CD8-positive, alpha-beta memory T cell (primary cell): ENCODE measurements around the gene SERTAD3. TPM values are rescaled to one million over a fixed set of nuclear protein-coding genes. Genes with fewer than 3 reads are reported as not detected.

Experiments
- CTCF ChIA-PET: fragments of 350-600 bp; sonication (Branson Sonifier 250); formaldehyde crosslinking; loops from one replicate; lab custom pipeline; 2021; ENCODE audit warnings: antibody characterized with exemption; lab: Charles Lee
- POLR2A ChIA-PET: fragments of 350-600 bp; sonication (Branson Sonifier 250); formaldehyde crosslinking; loops from one replicate; lab custom pipeline; 2021; ENCODE audit warnings: antibody characterized with exemption; lab: Charles Lee
- DNase-seq, 5 donors: peaks; one replicate each; pipeline versions ENCODE4 v3.0.0 to v3.0.0-alpha.2; 2020 to 2022; ENCODE audit warnings: mixed read lengths in 1 of 5
- H3K27ac ChIP-seq: one replicate; pipeline ENCODE4 v1.7.0; 2013; ENCODE audit warnings: low read depth, mild to moderate bottlenecking, low read length, moderate library complexity
- H3K27me3 ChIP-seq: 2 replicates; pipeline ENCODE4 v1.7.0; 2013; ENCODE audit warnings: low read length, mild to moderate bottlenecking; ENCODE audit not compliant: insufficient read depth, poor library complexity, severe bottlenecking
- H3K36me3 ChIP-seq: 2 replicates; pipeline ENCODE4 v1.7.0; 2013; ENCODE audit warnings: mild to moderate bottlenecking, low read length, moderate library complexity; ENCODE audit not compliant: insufficient read depth
- H3K4me1 ChIP-seq: 2 replicates; pipeline ENCODE4 v1.7.0; 2013; ENCODE audit warnings: mild to moderate bottlenecking, low read length, moderate library complexity; ENCODE audit not compliant: insufficient read depth
- H3K4me3 ChIP-seq: 2 replicates; pipeline ENCODE4 v1.7.0; 2013; ENCODE audit warnings: mild to moderate bottlenecking, low read length
- H3K9me3 ChIP-seq: 2 replicates; pipeline ENCODE4 v1.7.0; 2013; ENCODE audit warnings: mild to moderate bottlenecking, low read length
- H3K27ac Mint-ChIP-seq, 8 donors: one replicate each; pipeline ENCODE4 v1.8.0; 2020 to 2021; ENCODE audit warnings: mixed read lengths in 8 of 8, mild to moderate bottlenecking in 6 of 8, inconsistent platforms in 3 of 8, moderate library complexity in 3 of 8
- H3K27me3 Mint-ChIP-seq, 2 donors: one replicate each; pipeline ENCODE4 v1.8.0; 2020 to 2021; ENCODE audit warnings: mixed read lengths in 2 of 2, mild to moderate bottlenecking in 1 of 2, moderate library complexity in 1 of 2
- H3K36me3 Mint-ChIP-seq, 3 donors: one replicate each; pipeline ENCODE4 v1.8.0; 2020 to 2021; ENCODE audit warnings: mixed read lengths in 3 of 3, inconsistent platforms in 1 of 3, mild to moderate bottlenecking in 1 of 3
- H3K4me1 Mint-ChIP-seq, 3 donors: one replicate each; pipeline ENCODE4 v1.8.0; 2020 to 2021; ENCODE audit warnings: mixed read lengths in 3 of 3, inconsistent platforms in 1 of 3, mild to moderate bottlenecking in 1 of 3
- H3K4me3 Mint-ChIP-seq, 7 donors: one replicate each; pipeline ENCODE4 v1.8.0; 2020 to 2021; ENCODE audit warnings: mixed read lengths in 7 of 7, mild to moderate bottlenecking in 6 of 7, moderate library complexity in 4 of 7, inconsistent platforms in 2 of 7
- H3K9me3 Mint-ChIP-seq, 5 donors: one replicate each; pipeline ENCODE4 v1.8.0; 2020 to 2022; ENCODE audit warnings: mixed read lengths in 5 of 5, mild to moderate bottlenecking in 3 of 5, moderate library complexity in 2 of 5, inconsistent platforms in 1 of 5
- polyA plus RNA-seq: library from polyadenylated mRNA; unstranded; fragments of 300-500 nt; fragmentation: Illumina TruSeq; gene quantifications from one replicate; pipeline ENCODE4 v1.2.3, GENCODE V29; 2021
- total RNA-seq, 2 experiments: library from RNA; stranded (reverse); gene quantifications; one replicate each; pipeline ENCODE4 v1.2.3, GENCODE V29; 2021

SERTAD3 gene
- total and polyA plus RNA-seq, 3 experiments from 2014 or later: 7.0 to 9.5 (median 8.5) TPM

DNA sequence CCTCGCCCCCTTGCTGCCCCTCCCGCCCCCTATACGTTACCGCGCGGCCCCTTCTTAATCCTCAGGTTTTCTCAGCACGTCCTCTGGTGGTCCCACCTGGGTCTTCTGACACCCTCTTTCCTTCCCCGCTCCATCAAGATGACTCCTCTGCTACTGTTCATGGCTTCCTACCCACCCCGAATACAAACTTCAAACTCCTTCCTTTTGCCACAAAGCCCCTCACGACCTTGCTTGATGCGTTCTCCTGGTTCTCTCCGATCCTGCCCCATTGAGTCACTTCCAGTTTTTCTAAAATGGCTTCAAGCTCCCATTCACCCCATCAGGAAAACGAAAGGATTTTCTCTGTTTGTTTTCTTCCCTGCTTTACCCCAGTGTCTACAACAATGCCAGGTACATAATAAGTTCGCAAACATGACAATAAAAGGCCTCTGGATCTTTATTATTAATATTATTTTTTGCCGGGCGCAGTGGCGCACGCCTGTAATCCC is 734 bp upstream of the SERTAD3 start:
- H3K9me3 ChIP-seq: no peaks in the 10 kb centered on the region
- Mint-ChIP-seq H3K27ac (peak overlapping the region; percentile 81 to 100 (median 94)), H3K9me3 (no peaks in the 10 kb centered on the region), H3K4me3 (peak overlapping the region; percentile 93 to 100 (median 98)), H3K4me1 (peaks cover 15 to 24% (median 17%) of the 10 kb centered on the region in 3 donors), H3K36me3 (peaks cover 0 to 44% (median 6%) of the 10 kb centered on the region in 3 donors), H3K27me3 (peaks cover 0 to 5% of the 10 kb centered on the region in 2 donors)
- peaks cover 14% of the 10 kb centered on the region for H3K4me1 ChIP-seq
- H3K27me3 ChIP-seq: no peaks in the 10 kb centered on the region
- CTCF ChIA-PET: interaction anchor here (1.0 to 4.4 kb wide), 2 partner anchors 19 to 24 kb away, joined by 3 to 24 read pairs; no protein-coding TSS in a partner anchor
- H3K36me3 ChIP-seq: peaks cover 24% of the 10 kb centered on the region
- H3K4me3 ChIP-seq: peak overlapping the region; percentile 100
- no peak for DNase-seq
- peak overlapping the region; percentile 98 for H3K27ac ChIP-seq
- POLR2A ChIA-PET: interaction anchor here (1.7 kb wide), 1 partner anchor 24 kb away, joined by 8 read pairs; no protein-coding TSS in a partner anchor

GRCh38 chr19:40443131-40443999 is 770 bp downstream of the SERTAD3 start:
- ChIA-PET CTCF (interaction anchor here (0.6 to 4.4 kb wide), 6 partner anchors 17 to 162 kb away, joined by 3 to 24 read pairs (median 8); partner anchors contain the start of genes BLVRB and SERTAD1), POLR2A (interaction anchor here (0.6 to 3.3 kb wide), 11 partner anchors 10 to 920 kb away, joined by 3 to 27 read pairs (median 4); partner anchors contain the start of genes B9D2, BLVRB, C19orf47 and PLD3)
- peak overlapping the region; percentile 93 to 100 (median 98) for H3K4me3 Mint-ChIP-seq
- peaks cover 17 to 24% (median 17%) of the 10 kb centered on the region in 3 donors for H3K4me1 Mint-ChIP-seq
- DNase-seq: peak; percentile 99 to 100 (median 99)
- peaks cover 0 to 5% of the 10 kb centered on the region in 2 donors for H3K27me3 Mint-ChIP-seq
- no peaks in the 10 kb centered on the region for H3K9me3 Mint-ChIP-seq
- H3K27ac ChIP-seq: peak overlapping the region; percentile 98
- H3K36me3 ChIP-seq: peaks cover 24% of the 10 kb centered on the region
- peak overlapping the region; percentile 100 for H3K4me3 ChIP-seq
- H3K36me3 Mint-ChIP-seq: peaks cover 0 to 42% (median 3%) of the 10 kb centered on the region in 3 donors
- H3K4me1 ChIP-seq: peaks cover 14% of the 10 kb centered on the region
- H3K27ac Mint-ChIP-seq: peak overlapping the region; percentile 88 to 100 (median 99)
- H3K27me3 ChIP-seq: no peaks in the 10 kb centered on the region
- H3K9me3 ChIP-seq: no peaks in the 10 kb centered on the region

GRCh38 chr19:40442328-40443130 is 1.6 kb downstream of the SERTAD3 start:
- H3K9me3 ChIP-seq: no peaks in the 10 kb centered on the region
- Mint-ChIP-seq H3K4me1 (peaks cover 17 to 24% (median 17%) of the 10 kb centered on the region in 3 donors), H3K36me3 (peaks cover 0 to 37% (median 3%) of the 10 kb centered on the region in 3 donors), H3K27ac (peak overlapping the region; percentile 88 to 100 (median 99)), H3K4me3 (peak overlapping the region; percentile 93 to 100 (median 98)), H3K9me3 (no peaks in the 10 kb centered on the region), H3K27me3 (peaks cover 0 to 5% of the 10 kb centered on the region in 2 donors)
- peak overlapping the region; percentile 84 for H3K4me3 ChIP-seq
- H3K27ac ChIP-seq: peak overlapping the region; percentile 70
- no peaks in the 10 kb centered on the region for H3K27me3 ChIP-seq
- H3K36me3 ChIP-seq: peaks cover 24% of the 10 kb centered on the region
- peak in 1 of 5 donors; percentile 10 for DNase-seq
- ChIA-PET POLR2A (interaction anchor here (0.6 to 3.3 kb wide), 9 partner anchors 9 to 161 kb away, joined by 3 to 27 read pairs (median 4); partner anchors contain the start of genes BLVRB, C19orf47, PLD3 and SERTAD1), CTCF (interaction anchor here (0.6 to 4.4 kb wide), 6 partner anchors 16 to 163 kb away, joined by 3 to 24 read pairs (median 8); partner anchors contain the start of genes BLVRB and SERTAD1)
- peaks cover 14% of the 10 kb centered on the region for H3K4me1 ChIP-seq

DNA sequence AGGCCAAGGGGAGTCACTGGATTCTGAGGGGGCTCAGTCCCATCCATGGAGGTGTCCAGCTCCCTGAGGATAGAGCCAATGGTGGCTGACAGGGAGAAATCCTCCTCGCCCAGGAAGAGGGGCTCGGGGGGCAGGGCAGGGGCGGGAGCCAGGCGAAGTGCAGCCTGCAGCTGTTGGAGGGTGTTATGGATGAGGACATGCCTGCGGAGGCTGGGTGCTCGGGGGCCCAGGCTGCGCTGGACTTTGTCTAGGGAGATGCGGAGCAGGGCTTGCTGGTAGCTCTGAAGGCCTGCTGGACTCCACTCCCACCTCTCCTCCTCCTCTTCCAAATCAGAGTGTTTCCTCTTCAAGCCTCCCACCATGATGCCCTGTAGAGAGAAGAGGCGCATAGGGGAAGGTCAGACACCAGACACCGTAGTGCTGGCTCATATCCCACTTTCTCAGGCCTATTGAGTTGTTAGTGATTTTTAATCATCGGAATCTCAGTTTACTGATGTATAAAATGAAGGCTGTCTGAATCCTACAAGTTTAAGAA is 2.3 kb downstream of the SERTAD3 start:
- Mint-ChIP-seq H3K36me3 (peaks cover 0 to 37% (median 3%) of the 10 kb centered on the region in 3 donors), H3K4me1 (peaks cover 17 to 24% (median 17%) of the 10 kb centered on the region in 3 donors), H3K27ac (peak overlapping the region; percentile 50 to 100 (median 98)), H3K27me3 (peaks cover 0 to 5% of the 10 kb centered on the region in 2 donors), H3K4me3 (peak overlapping the region in 5 of 7 donors; percentile 93 to 100 (median 98)), H3K9me3 (no peaks in the 10 kb centered on the region)
- H3K4me3 ChIP-seq: no peak overlapping the region
- peaks cover 24% of the 10 kb centered on the region for H3K36me3 ChIP-seq
- no peaks in the 10 kb centered on the region for H3K9me3 ChIP-seq
- H3K27ac ChIP-seq: peak overlapping the region; percentile 70
- ChIA-PET CTCF (interaction anchor here (3.1 to 4.4 kb wide), 3 partner anchors 15 to 23 kb away, joined by 13 to 24 read pairs (median 19); partner anchors contain the start of genes BLVRB and SERTAD1), POLR2A (interaction anchor here (1.0 to 3.3 kb wide), 2 partner anchors 24 to 27 kb away, joined by 3 to 27 read pairs; partner anchors contain the start of genes BLVRB and SPTBN4)
- H3K27me3 ChIP-seq: no peaks in the 10 kb centered on the region
- H3K4me1 ChIP-seq: peaks cover 14% of the 10 kb centered on the region
- no peak for DNase-seq

- H3K36me3 ChIP-seq: peaks cover 24% of the 10 kb centered on the region
- no peaks in the 10 kb centered on the region for H3K27me3 ChIP-seq
- no peaks in the 10 kb centered on the region for H3K9me3 ChIP-seq
- Mint-ChIP-seq H3K9me3 (no peaks in the 10 kb centered on the region), H3K27me3 (peaks cover 0 to 2% of the 10 kb centered on the region in 2 donors), H3K27ac (peak overlapping the region in 2 of 8 donors; percentile 72 to 75), H3K4me3 (no peak overlapping the region), H3K4me1 (peaks cover 17 to 26% (median 18%) of the 10 kb centered on the region in 3 donors), H3K36me3 (peaks cover 0 to 29% (median 3%) of the 10 kb centered on the region in 3 donors)
- CTCF ChIA-PET: interaction anchor here (0.7 to 2.3 kb wide), 2 partner anchors 17 to 95 kb away, joined by 3 to 8 read pairs; no protein-coding TSS in a partner anchor
- no peak overlapping the region for H3K4me3 ChIP-seq
- POLR2A ChIA-PET: no interaction called here
- peaks cover 13% of the 10 kb centered on the region for H3K4me1 ChIP-seq
- H3K27ac ChIP-seq: no peak overlapping the region
- DNase-seq: no peak
These were observed 5.9 kb downstream of the SERTAD3 start for GRCh38 chr19:40438284-40438683.

- CTCF ChIA-PET: interaction anchor here (1.1 to 1.5 kb wide), 2 partner anchors 7 to 13 kb away, joined by 3 to 9 read pairs; partner anchors contain the start of gene SERTAD1
- Histone ChIP-seq H3K9me3 (no peaks in the 10 kb centered on the region), H3K27ac (peak overlapping the region; percentile 83), H3K27me3 (no peaks in the 10 kb centered on the region), H3K36me3 (no peaks in the 10 kb centered on the region), H3K4me3 (peak overlapping the region; percentile 49), H3K4me1 (peaks cover 5% of the 10 kb centered on the region)
- Mint-ChIP-seq H3K4me1 (peaks cover 7 to 11% (median 8%) of the 10 kb centered on the region in 3 donors), H3K27me3 (peaks cover 2 to 5% of the 10 kb centered on the region in 2 donors), H3K4me3 (peak overlapping the region; percentile 87 to 93 (median 90)), H3K9me3 (no peaks in the 10 kb centered on the region), H3K36me3 (peaks cover 0 to 3% (median 0%) of the 10 kb centered on the region in 3 donors), H3K27ac (peak overlapping the region; percentile 70 to 98 (median 94))
- POLR2A ChIA-PET: interaction anchor here (1.0 kb wide), 1 partner anchor 9 kb away, joined by 6 read pairs; no protein-coding TSS in a partner anchor
- DNase-seq: peak; percentile 30 to 70 (median 50)
These were observed 10.5 kb downstream of the SERTAD3 start for GRCh38 chr19:40433391-40434216.
